ENCODE results near the gene ZKSCAN1.

GRCh38 chr7:99987846-99988245 lies 27.6 kb upstream of the ZKSCAN1 start:
- TF ChIP-seq, protein P1, sequence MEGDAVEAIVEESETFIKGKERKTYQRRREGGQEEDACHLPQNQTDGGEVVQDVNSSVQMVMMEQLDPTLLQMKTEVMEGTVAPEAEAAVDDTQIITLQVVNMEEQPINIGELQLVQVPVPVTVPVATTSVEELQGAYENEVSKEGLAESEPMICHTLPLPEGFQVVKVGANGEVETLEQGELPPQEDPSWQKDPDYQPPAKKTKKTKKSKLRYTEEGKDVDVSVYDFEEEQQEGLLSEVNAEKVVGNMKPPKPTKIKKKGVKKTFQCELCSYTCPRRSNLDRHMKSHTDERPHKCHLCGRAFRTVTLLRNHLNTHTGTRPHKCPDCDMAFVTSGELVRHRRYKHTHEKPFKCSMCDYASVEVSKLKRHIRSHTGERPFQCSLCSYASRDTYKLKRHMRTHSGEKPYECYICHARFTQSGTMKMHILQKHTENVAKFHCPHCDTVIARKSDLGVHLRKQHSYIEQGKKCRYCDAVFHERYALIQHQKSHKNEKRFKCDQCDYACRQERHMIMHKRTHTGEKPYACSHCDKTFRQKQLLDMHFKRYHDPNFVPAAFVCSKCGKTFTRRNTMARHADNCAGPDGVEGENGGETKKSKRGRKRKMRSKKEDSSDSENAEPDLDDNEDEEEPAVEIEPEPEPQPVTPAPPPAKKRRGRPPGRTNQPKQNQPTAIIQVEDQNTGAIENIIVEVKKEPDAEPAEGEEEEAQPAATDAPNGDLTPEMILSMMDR (conservative IDR thresholded peaks at IDR 0.05) = no peak
- TF ChIP-seq EZH2 (IDR thresholded peaks at IDR 0.05; ENCODE audit: low read depth) = no peak

Measured in PC-9 (cell line).